B cell (primary cell): ENCODE measurements around the gene WASF2.

Experiments
- EZH2 ChIP-seq: IDR thresholded peaks from 2 replicates; pipeline ENCODE4 v1.6.1; 2012; ENCODE audit warnings: borderline replicate concordance, low read depth, mild to moderate bottlenecking, moderate library complexity, low read length; ENCODE audit not compliant: insufficient read depth, poor library complexity, severe bottlenecking
- TF ChIP-seq, protein P1 (sequence below): fragments of 200-600 bp; IDR thresholded peaks from one replicate; pipeline ENCODE4 v1.8.0; 2022; ENCODE audit warnings: antibody characterized with exemption, mild to moderate bottlenecking

DNA sequence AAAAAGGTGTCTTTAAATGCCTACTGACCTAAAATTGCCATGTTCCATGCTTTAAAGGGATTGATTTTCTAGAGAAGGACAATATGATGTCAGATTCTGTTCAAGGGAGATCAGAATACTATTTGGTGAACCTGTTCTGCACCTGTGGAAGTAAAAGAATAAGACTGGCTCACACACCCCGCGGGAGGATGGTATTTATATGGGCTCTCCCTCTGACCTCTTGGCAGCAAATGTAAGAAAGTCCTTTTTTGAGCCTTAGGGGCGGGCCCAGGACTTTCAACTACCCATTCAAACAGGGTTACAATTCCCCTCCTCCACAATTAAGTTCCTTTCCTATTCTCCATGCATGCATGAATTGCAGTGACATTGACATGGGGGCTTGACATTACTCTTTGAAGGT lies 42.1 kb downstream of the WASF2 start:
- TF ChIP-seq, protein P1, sequence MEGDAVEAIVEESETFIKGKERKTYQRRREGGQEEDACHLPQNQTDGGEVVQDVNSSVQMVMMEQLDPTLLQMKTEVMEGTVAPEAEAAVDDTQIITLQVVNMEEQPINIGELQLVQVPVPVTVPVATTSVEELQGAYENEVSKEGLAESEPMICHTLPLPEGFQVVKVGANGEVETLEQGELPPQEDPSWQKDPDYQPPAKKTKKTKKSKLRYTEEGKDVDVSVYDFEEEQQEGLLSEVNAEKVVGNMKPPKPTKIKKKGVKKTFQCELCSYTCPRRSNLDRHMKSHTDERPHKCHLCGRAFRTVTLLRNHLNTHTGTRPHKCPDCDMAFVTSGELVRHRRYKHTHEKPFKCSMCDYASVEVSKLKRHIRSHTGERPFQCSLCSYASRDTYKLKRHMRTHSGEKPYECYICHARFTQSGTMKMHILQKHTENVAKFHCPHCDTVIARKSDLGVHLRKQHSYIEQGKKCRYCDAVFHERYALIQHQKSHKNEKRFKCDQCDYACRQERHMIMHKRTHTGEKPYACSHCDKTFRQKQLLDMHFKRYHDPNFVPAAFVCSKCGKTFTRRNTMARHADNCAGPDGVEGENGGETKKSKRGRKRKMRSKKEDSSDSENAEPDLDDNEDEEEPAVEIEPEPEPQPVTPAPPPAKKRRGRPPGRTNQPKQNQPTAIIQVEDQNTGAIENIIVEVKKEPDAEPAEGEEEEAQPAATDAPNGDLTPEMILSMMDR, result no peak
- TF ChIP-seq EZH2, result no peak
